HCT116 (cell line): ENCODE data around the gene TMEM117. TPM values are rescaled to one million over a fixed set of nuclear protein-coding genes. Genes with fewer than 3 reads are reported as not detected.

Experiments used
- ATAC-seq: fragments of 200-7000 bp; cut with Tn5 transposase; 2 replicates; pipeline ENCODE4 v1.9.1; 2020; ENCODE audit warnings: mild to moderate bottlenecking, moderate library complexity
- BruUV-seq: library from RNA; stranded (reverse); fragments of 400-500 nt; replicated peaks from 2 replicates; lab custom pipeline; 2021; lab: Mats Ljungman, UMichigan
- CTCF ChIA-PET: fragments of 300-600 bp; sonication (Branson Sonifier 250); formaldehyde crosslinking; loops from one replicate; lab custom pipeline; 2021; ENCODE audit warnings: antibody characterized with exemption; lab: Charles Lee
- POLR2A ChIA-PET: fragments of 300-600, 350-600 bp; sonication (Branson Sonifier 250); formaldehyde crosslinking; loops from one replicate; lab custom pipeline; 2021; ENCODE audit warnings: antibody characterized with exemption; lab: Charles Lee
- RAD21 ChIA-PET, 2 experiments: fragments of 300-600 bp; sonication (Branson Sonifier 250); formaldehyde crosslinking; loops; one replicate each; lab custom pipeline; 2023; ENCODE audit warnings: low total read pairs in 2 of 2; ENCODE audit not compliant: uncharacterized antibody in 2 of 2, unreplicated experiment in 2 of 2, low non-redundant PET in 1 of 2; lab: Charles Lee
- DNase-seq: peaks from one replicate; pipeline ENCODE4 v3.0.0-alpha.2; 2010; ENCODE audit warnings: low read depth, low spot score
- H2AFZ ChIP-seq: fragments of 200-600 bp; shearing (Covaris generic), sonication (generic); 2 replicates; pipeline ENCODE4 v1.6.1; 2017; ENCODE audit warnings: low read depth, mixed run types, mixed read lengths, antibody characterized with exemption, low read length; ENCODE audit not compliant: poor library complexity, severe bottlenecking
- H3K27ac ChIP-seq: 2 replicates; pipeline ENCODE4 v1.5.1; 2012; ENCODE audit warnings: low read depth, low read length
- H3K27me3 ChIP-seq: fragments of 200-600 bp; sonication (generic); 2 replicates; pipeline ENCODE4 v1.6.1; 2016; ENCODE audit warnings: mixed run types, low read length, mixed read lengths; ENCODE audit not compliant: insufficient read depth
- H3K36me3 ChIP-seq, 2 experiments: fragments of 200-500 bp in 1 of 2; fragments of 200-600 bp in 1 of 2; sonication (Bioruptor generic) in 1 of 2; sonication (generic) in 1 of 2; 2 replicates each; pipeline versions ENCODE4 v1.5.1 to v1.6.1; 2014 to 2016; ENCODE audit warnings: low read length in 2 of 2, inconsistent platforms in 1 of 2, mixed read lengths in 1 of 2, mixed run types in 1 of 2; ENCODE audit not compliant: insufficient read depth in 2 of 2, control insufficient read depth in 1 of 2
- H3K4me1 ChIP-seq, 2 experiments: fragments of 200-600 bp in 1 of 2; sonication (generic) in 1 of 2; 2 replicates each; pipeline versions ENCODE4 v1.5.1 to v1.6.1; 2012 to 2017; ENCODE audit warnings: low read length in 2 of 2, inconsistent platforms in 1 of 2, mild to moderate bottlenecking in 1 of 2, mixed read lengths in 1 of 2, mixed run types in 1 of 2, moderate library complexity in 1 of 2; ENCODE audit not compliant: insufficient read depth in 2 of 2, control insufficient read depth in 1 of 2
- H3K4me2 ChIP-seq: fragments of 200-600 bp; sonication (generic); 2 replicates; pipeline ENCODE4 v1.6.1; 2017; ENCODE audit warnings: mixed run types, low read length, mixed read lengths
- H3K4me3 ChIP-seq, 2 experiments: fragments of 200-600 bp in 1 of 2; sonication (generic) in 1 of 2; replicated peaks in 1 of 2; 2 replicates each; pipeline ENCODE4 v1.5.1; 2011 to 2016; ENCODE audit warnings: low read length in 2 of 2, control low read depth in 1 of 2, low read depth in 1 of 2, mild to moderate bottlenecking in 1 of 2, mixed read lengths in 1 of 2, mixed run types in 1 of 2
- H3K79me2 ChIP-seq: fragments of 200-600 bp; sonication (generic); 2 replicates; pipeline ENCODE4 v1.6.1; 2017; ENCODE audit warnings: mild to moderate bottlenecking, mixed run types, low read length, moderate library complexity, mixed read lengths; ENCODE audit not compliant: insufficient read depth
- H3K9ac ChIP-seq: fragments of 200-600 bp; sonication (generic); 2 replicates; pipeline ENCODE4 v1.6.1; 2016; ENCODE audit warnings: low read length, mixed read lengths
- H3K9me2 ChIP-seq: fragments of 200-600 bp; sonication (generic), shearing (Covaris generic); 2 replicates; pipeline ENCODE4 v1.6.1; 2017; ENCODE audit warnings: mixed run types, mild to moderate bottlenecking, moderate library complexity; ENCODE audit not compliant: insufficient read depth
- H3K9me3 ChIP-seq, 2 experiments: fragments of 200-500 bp in 1 of 2; fragments of 200-600 bp in 1 of 2; sonication (Bioruptor generic) in 1 of 2; sonication (generic) in 1 of 2; 2 replicates each; pipeline ENCODE4 v1.6.1; 2014 to 2017; ENCODE audit warnings: low read length in 2 of 2, mixed read lengths in 2 of 2, inconsistent platforms in 1 of 2, low read depth in 1 of 2, mild to moderate bottlenecking in 1 of 2, mixed run types in 1 of 2, moderate library complexity in 1 of 2; ENCODE audit not compliant: control insufficient read depth in 1 of 2, insufficient read depth in 1 of 2
- H4K20me1 ChIP-seq: fragments of 200-600 bp; sonication (generic), shearing (Covaris generic); 2 replicates; pipeline ENCODE4 v1.6.1; 2017; ENCODE audit warnings: mixed run types, mild to moderate bottlenecking, moderate library complexity; ENCODE audit not compliant: insufficient read depth
- CBX3 ChIP-seq: IDR thresholded peaks from 2 replicates; pipeline ENCODE4 v1.6.1; 2012; ENCODE audit warnings: low read depth
- EZH2phosphoT487 ChIP-seq: fragments of 200-600 bp; IDR thresholded peaks from 2 replicates; pipeline ENCODE4 v1.6.1; 2018; ENCODE audit warnings: antibody characterized with exemption, borderline replicate concordance
- FOSL1 ChIP-seq: IDR thresholded peaks from 2 replicates; pipeline ENCODE4 v1.6.1; 2012; ENCODE audit warnings: low read depth
- MAX ChIP-seq: IDR thresholded peaks from 2 replicates; pipeline ENCODE4 v1.6.1; 2012
- POLR2AphosphoS5 ChIP-seq: IDR thresholded peaks from 2 replicates; pipeline ENCODE4 v1.6.1; 2011; ENCODE audit warnings: mild to moderate bottlenecking, low read depth, low read length, moderate library complexity
- RAD21 ChIP-seq: IDR thresholded peaks from 2 replicates; pipeline ENCODE4 v1.6.1; 2012; ENCODE audit warnings: low read depth, mild to moderate bottlenecking
- SIN3A ChIP-seq: IDR thresholded peaks from 2 replicates; pipeline ENCODE4 v1.6.1; 2012; ENCODE audit warnings: low read depth
- SP1 ChIP-seq: IDR thresholded peaks from 2 replicates; pipeline ENCODE4 v1.6.1; 2012; ENCODE audit warnings: low read depth
- SRF ChIP-seq: IDR thresholded peaks from 2 replicates; pipeline ENCODE4 v1.6.1; 2012; ENCODE audit warnings: low read depth
- TCF7L2 ChIP-seq: IDR thresholded peaks from 2 replicates; pipeline ENCODE4 v1.7.0; 2011; ENCODE audit warnings: borderline replicate concordance, inconsistent platforms; ENCODE audit not compliant: insufficient read depth, insufficient read length; ENCODE audit errors: extremely low read depth
- ZNF274 ChIP-seq: fragments of 200-500 bp; sonication (Bioruptor generic); IDR thresholded peaks from 2 replicates; pipeline ENCODE4 v1.6.1; 2014; ENCODE audit warnings: mild to moderate bottlenecking, low read depth, low read length, inconsistent platforms
- intact Hi-C: fragments of 100-400 bp; cut with micrococcal nuclease; formaldehyde crosslinking; loops from 2 replicates; pipeline ENCODE4 v1.10.0; 2022
- total RNA-seq: library from RNA; stranded (reverse); gene quantifications from one replicate; pipeline ENCODE4 v1.2.1, GENCODE V29; 2021; ENCODE audit not compliant: unreplicated experiment
- TF ChIP-seq, protein P1 (sequence below): IDR thresholded peaks from 2 replicates; pipeline ENCODE4 v1.6.1; 2011; ENCODE audit warnings: mild to moderate bottlenecking, low read length, moderate library complexity; ENCODE audit not compliant: insufficient replicate concordance; ENCODE audit errors: extremely low read depth

Gene TMEM117
- total RNA-seq, 1 experiment from 2014 or later, result 3.6 TPM

GRCh38 chr12:43978556-43978955, 142.7 kb downstream of the TMEM117 start:
- BruUV-seq, result no TSS peak

DNA sequence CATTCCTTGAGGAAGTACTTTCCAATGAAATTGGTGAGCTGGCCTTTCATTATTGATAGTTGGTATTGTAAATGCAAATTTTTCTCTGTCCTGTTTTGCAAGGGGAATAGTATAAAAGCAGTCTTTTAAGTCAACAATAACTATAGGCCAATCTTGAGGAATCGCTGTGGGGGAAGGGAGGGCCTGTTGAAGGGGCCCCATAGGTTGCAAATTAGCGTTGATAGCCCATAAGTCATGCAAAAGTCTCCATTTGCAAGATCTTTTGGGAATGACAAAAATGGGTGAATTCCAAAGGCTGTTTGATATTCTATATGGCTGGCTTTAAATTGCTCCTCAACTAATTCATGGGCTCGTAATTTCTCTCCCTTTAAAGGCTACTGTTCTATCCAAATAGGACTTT, 143.6 kb downstream of the TMEM117 start:
- intact Hi-C loops, result no loop called here

More at GRCh38 chr12:43978556-43978955, 142.7 kb downstream of the TMEM117 start:
- H2AFZ ChIP-seq, result no peak overlapping the region
- H4K20me1 ChIP-seq, result no peaks in the 10 kb centered on the region
- POLR2A ChIA-PET, result no interaction called here
- no peak overlapping the region for H3K4me2 ChIP-seq
- intact Hi-C loops, result no loop called here
- H3K4me1 ChIP-seq, result peaks cover 0 to 6% of the 10 kb centered on the region in 2 experiments; a peak in 1 of 4 replicates
- no peak for ATAC-seq
- H3K27me3 ChIP-seq, result no peaks in the 10 kb centered on the region
- no peak overlapping the region for H3K27ac ChIP-seq
- TF ChIP-seq SRF (no peak), SP1 (no peak), RAD21 (no peak), ZNF274 (no peak), SIN3A (no peak), POLR2AphosphoS5 (no peak), EZH2phosphoT487 (no peak), FOSL1 (no peak), MAX (no peak)
- TF ChIP-seq, protein P1, sequence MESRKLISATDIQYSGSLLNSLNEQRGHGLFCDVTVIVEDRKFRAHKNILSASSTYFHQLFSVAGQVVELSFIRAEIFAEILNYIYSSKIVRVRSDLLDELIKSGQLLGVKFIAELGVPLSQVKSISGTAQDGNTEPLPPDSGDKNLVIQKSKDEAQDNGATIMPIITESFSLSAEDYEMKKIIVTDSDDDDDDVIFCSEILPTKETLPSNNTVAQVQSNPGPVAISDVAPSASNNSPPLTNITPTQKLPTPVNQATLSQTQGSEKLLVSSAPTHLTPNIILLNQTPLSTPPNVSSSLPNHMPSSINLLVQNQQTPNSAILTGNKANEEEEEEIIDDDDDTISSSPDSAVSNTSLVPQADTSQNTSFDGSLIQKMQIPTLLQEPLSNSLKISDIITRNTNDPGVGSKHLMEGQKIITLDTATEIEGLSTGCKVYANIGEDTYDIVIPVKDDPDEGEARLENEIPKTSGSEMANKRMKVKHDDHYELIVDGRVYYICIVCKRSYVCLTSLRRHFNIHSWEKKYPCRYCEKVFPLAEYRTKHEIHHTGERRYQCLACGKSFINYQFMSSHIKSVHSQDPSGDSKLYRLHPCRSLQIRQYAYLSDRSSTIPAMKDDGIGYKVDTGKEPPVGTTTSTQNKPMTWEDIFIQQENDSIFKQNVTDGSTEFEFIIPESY, result no peak
- no peaks in the 10 kb centered on the region for H3K9me3 ChIP-seq
- H3K79me2 ChIP-seq, result no peaks in the 10 kb centered on the region
- DNase-seq, result no peak
- no peak overlapping the region for H3K4me3 ChIP-seq
- RAD21 ChIA-PET, result no interaction called here
- no peaks in the 10 kb centered on the region for H3K36me3 ChIP-seq
- CTCF ChIA-PET, result no interaction called here
- no peak overlapping the region for H3K9ac ChIP-seq
- H3K9me2 ChIP-seq, result no peaks in the 10 kb centered on the region

More for the DNA sequence above, 143.6 kb downstream of the TMEM117 start:
- Histone ChIP-seq H3K36me3 (no peaks in the 10 kb centered on the region), H3K4me2 (no peak overlapping the region), H3K4me1 (peaks cover 0 to 6% of the 10 kb centered on the region in 2 experiments; a peak in 1 of 4 replicates), H4K20me1 (no peaks in the 10 kb centered on the region), H3K9me2 (no peaks in the 10 kb centered on the region), H3K4me3 (no peak overlapping the region), H3K27me3 (no peaks in the 10 kb centered on the region), H3K27ac (no peak overlapping the region), H2AFZ (no peak overlapping the region), H3K79me2 (no peaks in the 10 kb centered on the region), H3K9me3 (no peaks in the 10 kb centered on the region), H3K9ac (no peak overlapping the region)
- ChIA-PET RAD21 (no interaction called here), CTCF (no interaction called here), POLR2A (no interaction called here)
- ATAC-seq (no peak), DNase-seq (no peak)
- TF ChIP-seq TCF7L2 (no peak), CBX3 (no peak)
- BruUV-seq, result no TSS peak
